Activated T-cell treated with anti-CD3 and anti-CD28 coated beads for 1 hour (primary cell): ENCODE measurements around the gene VARS1.

Source experiments
- DNase-seq: peaks from one replicate; pipeline ENCODE4 v3.0.0-alpha.2; 2020; ENCODE audit warnings: low read depth

Gene VARS1

DNA sequence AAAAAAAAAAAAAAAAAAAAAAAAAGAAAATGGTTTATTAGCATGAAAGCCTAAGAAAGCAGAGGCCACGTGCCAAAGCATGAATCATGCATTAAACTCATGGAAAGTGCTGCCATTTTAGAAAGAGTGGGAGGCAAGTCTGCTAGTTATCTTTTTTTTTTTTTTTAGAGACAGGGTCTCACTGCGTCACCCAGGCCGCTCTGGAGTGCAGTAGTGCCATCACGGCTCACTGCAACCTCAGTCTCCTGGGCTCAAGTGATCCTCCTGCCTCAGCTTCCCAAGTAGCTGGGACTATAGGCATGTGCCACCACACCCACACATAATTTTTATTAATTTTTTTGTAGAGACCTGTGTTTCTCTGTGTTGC lies 23.6 kb downstream of the VARS1 start:
- DNase-seq: no peak

DNA sequence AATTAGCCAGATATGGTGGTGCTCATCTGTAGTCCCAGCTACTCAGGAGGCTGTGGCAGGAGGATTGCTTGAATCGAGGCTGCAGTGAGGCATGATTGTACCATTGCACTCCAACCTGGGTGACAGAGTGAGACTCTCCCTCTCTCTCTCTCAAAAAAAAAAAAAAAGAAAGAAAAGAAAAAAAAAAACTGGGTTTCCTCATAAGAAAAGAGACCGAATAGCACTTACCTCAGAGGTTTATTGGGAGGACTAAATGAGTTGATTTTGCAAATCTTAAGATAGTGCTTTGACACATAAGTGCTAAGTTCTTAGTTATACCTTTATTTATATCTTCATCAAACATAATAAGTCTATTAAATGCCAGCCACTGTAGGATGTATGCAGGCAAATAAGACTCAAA lies 24.7 kb downstream of the VARS1 start:
- no peak for DNase-seq

DNA sequence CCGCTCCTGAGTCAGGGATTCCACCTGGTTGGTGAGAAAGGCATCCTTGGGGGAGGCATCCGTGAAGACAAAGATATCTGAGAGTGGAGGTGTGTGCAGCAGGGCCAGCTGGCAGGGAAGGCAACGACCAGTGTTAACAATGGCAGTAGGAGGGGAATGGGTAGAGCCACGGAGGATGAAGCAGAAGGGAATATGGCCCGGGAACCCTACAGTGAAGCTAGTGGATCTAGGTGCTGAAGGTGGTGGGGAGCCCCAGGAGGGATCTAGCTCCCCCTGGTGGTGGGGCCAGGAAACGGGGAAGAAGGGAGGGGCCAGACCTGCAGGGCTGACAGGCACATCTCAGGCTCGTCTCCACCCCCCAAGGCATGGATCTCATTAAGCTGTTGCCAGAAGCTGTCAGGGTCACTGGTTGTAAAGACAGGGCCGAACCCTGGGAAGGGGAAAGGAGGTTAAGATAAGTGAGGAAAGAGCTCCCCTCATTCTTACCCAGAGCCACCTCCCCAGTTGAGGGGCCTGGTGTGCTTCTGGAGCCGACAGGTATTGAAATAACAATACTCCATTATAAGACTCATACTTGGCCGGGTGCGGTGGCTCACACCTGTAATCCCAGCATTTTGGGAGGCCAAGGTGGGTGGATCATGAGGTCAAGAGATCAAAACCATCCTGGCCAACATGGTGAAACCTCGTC lies 25.7 kb downstream of the VARS1 start:
- DNase-seq: peak; percentile 75

DNA sequence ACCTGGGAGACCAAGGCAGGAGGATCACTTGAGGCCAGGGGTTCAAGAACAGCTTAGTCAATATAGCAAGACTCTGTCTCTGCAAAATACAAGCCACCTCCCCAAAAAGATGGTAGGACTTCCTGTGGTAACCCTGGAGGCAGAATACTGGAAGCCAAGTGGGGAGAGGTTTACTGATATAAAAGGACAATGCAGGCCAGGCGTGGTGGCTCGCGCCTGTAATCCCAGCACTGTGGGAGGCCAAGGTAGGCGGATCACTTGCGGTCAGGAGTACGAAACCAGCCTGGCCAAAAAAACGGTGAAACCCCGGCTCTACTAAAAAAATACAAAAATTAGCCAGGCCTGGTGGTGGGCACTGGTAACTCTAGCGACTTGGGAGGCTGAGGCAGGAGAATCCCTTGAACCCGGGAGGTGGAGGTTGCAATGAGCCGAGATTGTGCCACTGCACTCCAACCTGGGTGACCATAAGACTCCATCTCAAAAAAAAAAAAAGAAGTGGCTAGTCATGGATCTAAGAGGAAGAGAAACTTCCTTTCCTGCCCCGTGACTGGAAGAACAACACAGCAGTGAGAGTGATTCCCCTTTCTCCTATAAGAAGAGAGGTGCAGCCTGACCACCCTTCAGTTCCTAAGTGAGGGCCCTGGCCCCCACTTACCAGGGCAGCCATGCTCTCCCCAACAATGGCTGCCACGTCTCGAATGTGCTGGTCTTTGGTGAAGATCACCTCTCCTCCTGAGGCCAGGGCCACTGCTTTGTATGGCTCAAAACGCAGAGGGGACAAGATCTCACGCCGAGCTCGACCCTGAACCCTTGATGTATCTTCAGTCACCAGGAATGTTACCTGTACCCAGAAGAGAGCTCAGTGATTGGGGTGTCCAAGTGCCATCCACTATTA lies 26.9 kb downstream of the VARS1 start:
- DNase-seq: no peak

DNA sequence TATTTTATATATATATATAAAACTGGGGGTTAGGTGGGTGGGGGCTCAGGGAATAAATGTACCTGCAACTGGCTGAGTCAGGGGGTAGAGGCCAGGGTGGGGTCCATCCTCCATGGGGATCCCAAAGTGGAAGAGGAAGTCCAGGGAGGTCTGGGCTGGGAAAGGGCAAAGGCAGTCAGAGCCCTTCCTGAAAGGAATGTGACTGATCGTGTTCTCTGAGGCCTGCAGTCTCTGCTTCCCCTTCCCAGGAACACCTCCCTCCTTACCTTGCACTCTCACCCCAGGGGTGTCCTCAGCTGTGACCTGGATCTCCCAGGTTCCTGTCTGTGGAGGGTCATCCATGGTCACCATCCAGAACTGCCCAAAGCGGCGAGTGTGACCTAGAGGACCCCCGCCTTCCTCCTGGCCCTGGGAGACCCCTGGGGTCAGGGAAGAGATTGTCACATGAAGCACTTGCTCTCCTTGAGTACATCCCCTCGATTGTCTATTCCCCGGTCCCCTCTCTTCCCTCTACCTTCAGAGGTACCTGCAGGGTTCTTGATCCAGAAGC lies 28.4 kb downstream of the VARS1 start:
- DNase-seq: no peak

DNA sequence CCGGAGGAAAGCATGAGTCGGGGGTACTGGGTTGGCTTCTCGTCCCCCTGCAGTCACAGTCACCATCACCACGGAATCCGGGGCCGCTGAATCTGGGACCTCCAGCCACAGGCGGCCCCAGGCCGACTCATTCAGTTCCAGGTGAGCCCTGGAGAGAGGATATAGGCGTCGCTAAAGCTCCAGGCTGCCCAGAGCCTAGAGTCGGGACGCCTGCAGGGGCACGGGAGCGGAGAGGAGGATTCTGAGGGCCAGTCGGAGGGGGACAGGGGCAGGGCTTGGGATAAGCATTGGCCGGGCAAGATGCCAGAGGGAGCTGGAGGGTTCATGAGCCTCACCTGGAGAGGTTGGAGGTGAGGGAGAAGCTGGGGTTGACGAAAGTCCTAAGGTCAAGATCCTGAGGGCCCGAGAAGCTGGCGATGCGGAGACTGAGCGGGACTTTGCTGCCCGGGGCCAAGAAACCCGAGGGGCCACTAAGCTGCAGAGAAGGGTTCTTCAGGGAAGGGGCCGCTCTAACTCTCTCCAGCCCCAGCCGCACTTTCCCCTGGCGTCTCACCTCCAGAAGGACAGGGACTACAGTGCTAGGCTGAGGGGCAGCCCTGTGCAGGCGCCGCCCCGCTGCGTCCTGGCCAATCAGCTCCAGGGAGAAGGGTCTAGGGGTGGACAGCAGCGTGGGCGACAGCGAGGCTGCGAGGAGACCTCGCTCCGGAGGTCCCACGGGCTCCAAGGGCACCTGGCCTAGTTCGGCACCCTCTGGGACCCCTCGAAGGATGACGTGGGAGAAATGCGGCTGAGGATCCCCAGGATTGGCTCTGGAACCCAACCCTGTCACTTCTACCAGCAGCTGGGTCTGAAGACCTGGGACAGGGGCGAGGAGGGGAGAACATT lies 29.4 kb downstream of the VARS1 start:
- DNase-seq: no peak

DNA sequence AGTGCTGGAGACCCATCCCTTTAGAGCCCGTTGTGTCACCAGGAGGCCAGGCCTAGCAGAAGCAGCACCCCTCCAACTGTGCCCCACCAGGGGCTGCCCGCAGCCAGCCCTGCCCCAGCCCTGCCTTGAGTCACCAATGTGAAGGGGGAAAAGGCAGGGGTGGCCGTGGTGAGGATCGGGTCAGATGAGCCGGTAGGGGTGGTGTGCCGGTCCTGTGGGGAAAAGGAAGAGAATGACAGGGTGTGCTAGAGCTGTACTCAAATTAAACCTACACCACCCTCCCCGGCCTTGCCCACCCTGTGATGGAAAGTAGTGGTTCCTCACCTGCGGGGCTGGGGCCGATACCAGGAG lies 30.0 kb downstream of the VARS1 start:
- DNase-seq: no peak

DNA sequence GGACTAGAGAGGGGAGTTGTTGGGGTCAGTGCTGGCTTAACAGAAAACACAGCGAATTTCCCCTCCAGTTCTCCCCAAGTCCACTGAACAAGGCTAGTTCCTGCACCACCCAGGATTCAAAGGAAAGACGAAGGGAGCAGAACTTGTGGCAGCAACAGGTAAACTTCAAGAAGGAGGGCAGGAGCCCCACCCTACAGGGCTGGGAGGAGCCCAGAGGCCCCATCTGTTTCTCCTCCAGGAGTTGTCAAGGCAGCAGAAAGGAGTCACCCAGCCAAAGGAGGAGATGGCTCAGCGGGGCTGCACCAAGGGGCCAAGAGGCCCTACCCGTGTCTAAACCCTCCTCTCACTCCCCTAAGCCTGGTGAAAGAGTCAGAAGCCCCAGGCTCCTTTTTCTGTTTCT lies 31.4 kb downstream of the VARS1 start:
- DNase-seq: no peak

DNA sequence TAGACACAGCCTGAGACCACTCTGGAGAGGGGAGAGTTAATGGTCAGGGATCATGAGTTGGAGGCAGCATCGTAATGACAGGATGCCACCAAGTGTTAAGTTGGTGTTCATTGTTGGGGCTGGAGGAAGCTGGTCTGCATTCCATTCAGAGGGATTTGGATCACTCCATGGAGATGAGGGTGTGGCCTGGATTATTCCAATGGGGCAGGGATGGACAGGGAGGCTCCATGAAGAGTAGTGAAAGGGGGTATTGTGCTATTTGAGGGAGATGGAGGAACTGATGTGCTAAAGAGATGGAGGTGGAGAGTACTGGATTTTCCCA lies 32.0 kb downstream of the VARS1 start:
- no peak for DNase-seq

DNA sequence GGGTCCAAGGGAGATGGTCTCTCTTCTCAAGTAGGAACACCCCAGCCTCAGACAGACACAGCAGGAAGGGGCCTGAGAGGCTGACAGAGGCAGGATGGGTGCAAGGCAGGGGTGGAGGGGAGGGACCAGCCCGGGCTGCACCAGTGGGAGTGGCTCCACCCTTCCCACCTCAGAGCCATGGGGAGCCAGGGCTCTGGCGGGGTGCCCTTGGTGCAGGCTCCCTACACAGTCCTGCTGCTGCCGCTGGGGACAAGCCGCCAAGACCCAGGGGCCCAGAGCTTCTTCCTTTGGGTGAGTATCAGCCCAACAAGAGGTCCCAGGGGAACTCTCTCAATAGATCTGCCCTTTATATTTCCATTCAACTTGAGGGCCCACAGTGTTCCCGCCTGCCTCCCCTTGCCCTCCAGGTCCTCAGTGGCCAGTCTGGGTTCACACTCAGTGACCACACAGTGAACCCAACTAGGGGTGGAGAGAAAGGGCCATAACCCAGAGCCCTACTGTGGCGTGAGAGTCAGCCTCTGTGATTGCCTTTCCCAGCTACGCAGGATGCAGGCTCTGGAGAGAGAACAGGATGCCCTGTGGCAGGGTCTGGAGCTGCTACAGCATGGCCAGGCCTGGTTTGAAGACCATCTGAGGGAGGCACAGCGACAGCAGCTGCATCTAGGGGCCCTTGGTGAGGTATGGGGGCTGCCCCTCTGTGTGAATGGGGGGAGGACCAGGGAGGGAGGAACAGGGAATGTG lies 32.5 kb downstream of the VARS1 start:
- no peak for DNase-seq

DNA sequence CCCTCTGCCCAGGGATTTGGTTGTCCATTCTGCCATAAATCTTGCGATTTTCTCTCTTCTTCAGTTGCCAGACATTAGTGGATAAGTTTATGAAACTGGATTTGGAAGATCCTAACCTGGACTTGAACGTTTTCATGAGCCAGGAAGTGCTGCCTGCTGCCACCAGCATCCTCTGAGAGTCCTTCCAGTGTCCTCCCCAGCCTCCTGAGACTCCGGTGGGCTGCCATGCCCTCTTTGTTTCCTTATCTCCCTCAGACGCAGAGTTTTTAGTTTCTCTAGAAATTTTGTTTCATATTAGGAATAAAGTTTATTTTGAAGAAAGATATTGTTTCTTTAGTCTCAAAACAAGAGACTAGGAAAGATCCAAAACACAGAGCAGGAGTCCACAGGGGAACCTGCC lies 33.2 kb downstream of the VARS1 start, which contains the start of gene SAPCD1:
Gene SAPCD1, plus strand, starts transcription at position 301 of the 400 bp plus-strand sequence. CDS start 399 bp downstream, outside the sequence.
- no peak for DNase-seq

DNA sequence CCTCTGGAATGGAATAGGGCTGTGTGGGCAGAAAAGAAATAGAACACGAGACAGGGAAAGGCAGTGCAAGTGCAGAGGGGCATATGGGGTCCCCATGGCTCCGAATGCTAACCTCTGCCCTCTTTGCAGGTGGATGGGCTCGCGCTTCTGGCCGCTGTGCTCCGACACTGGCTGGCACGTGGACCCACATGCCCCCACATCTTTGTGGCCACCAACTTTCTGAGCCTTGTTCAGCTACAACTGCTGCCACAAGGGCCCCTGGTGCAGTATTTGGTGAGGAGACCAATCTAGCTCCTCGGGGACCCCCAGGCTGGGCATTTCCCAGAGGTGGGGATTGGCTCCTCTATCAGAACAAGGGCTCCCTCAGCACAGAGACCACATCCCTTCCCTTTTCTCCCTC lies 34.2 kb downstream of the VARS1 start:
- no peak for DNase-seq

DNA sequence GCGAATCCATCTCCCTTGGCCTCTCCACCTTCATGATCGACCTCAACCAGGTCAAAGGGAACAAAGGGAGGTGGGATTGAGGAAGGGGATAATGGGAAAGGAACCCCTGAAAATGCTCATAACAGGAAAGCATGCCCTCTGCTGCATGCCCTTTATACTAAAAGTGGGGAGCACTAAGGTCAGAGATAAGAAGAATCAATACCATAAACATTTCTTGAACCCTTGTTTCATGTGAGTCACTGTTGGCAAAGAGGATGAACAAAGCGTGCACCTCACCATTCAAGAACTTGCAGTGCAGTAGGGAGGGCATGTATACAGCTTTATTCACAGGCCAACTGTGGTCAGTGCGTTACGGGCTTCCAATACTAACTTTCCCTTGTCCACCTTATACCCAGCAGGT lies 34.8 kb downstream of the VARS1 start:
- DNase-seq: no peak

DNA sequence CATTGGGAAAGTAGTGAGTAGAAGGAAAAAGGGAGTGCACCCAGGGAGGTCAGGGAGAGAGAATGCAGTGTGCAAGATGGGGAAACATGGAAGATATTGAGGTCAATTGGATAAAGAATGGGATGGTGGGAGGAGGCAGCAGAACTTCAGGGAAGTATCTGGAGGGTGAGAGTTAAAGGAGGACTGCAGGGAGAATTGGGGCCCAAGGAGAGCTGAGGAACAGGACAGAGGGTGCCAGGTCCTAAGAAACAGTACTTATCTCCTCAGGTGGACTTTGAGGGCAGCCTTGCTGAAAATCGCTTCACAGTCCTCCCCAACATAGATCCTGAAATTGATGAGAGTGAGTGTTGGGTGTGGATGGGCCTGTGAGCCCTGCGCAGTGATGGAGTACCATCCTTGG lies 37.3 kb downstream of the VARS1 start:
- no peak for DNase-seq

DNA sequence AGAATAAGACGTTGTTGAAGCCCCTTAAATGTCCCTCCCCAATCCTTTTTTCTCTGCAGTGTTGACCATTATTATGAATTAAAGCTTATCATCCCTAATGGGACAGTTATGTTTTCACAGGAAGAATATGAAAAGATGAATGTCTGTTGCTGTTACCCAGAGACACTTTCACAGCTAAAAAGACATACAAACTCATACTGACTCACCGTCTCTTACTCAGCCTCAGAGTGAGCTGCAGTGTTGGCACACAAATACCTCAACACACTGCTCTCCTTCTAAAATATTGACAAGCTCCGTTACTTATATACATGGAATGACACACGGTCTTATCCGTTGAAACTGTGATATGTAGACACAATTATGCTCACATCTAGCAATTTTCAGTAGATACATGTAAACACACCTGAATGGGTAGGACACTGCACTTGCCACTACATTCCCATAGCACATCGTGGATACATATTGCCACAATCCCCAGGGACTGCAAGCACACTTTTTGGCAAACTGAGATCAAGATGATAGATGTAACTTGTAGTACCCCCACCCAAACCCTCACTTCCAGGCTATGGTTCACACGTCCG lies 42.7 kb downstream of the VARS1 start:
- DNase-seq: no peak

DNA sequence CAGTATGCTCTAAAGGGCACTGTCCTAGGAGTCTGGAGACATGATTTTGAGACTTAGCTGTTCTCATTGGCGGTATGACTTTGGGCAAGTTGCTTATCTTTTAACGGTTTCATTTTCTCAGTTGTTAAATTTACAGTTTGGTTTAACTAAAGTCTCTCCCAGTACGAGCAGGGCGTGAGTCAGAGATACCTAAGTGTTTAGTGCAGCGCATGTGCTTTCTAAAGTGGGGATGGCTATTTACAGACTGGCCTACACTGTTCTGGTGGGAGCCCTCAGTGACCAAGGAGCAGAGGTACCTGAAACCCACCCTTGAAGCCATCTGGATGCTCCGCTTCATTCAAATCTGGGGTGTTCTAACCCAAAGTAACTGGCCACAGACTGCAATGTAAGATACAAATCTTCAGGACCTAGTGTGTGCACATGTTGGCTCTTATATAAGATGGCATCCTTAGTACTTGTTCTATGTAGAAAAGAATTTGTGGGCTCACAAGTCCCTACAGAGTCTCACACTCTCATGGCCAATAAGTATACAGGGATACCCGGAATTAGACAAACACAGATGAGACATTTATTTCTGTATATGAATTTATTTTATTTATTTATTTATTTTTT lies 45.0 kb downstream of the VARS1 start:
- DNase-seq: no peak

DNA sequence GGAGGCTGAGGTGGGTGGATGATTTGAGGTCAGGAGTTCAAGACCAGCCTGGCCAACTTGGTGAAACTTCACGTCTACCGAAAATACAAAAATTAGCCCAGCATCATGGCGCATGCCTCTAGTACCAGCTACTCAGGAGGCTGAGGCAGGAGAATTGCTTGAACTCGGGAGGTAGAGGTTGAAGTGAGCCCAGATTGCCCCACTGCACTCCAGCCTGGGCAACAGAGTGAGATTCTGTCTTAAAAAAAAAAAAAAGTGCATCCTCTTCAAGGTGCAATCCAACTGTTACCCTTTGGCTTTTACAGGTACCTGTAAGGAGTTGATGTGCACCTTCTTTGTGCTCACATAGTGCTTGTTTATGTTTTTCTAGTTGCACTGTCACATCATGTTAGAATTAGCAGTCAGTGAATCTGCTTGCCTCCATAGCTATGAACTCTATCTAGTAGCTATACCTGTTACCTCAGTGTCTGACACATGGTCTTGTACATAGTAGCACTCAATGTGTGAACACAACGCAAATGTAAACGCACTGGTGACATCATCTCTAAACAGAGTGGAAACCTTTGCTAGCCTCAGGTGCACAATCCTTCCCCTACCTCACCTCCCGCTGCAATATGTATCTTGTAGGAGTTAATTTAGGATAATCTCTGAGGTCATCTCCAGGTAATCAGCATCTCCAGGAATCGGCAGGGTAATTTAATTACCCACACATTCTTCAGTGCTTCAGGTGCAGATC lies 46.1 kb downstream of the VARS1 start:
- DNase-seq: no peak
